ENCODE data around the gene ABCC1.
A peak's percentile ranks its signal among the peaks of the same experiment; 100 is the strongest.

ABCC1 gene

GRCh38 chr16:15950161-15950854, 892 bp downstream of the ABCC1 start:
- Histone ChIP-seq H3K4me3 (ENCODE audit: low read depth in 1 of 2, low read length in 2 of 2) (peak overlapping the region; percentile 71 to 83), H3K27ac (ENCODE audit: low read length) (peak overlapping the region; percentile 62), H3K9me3 (ENCODE audit: insufficient read depth, low read length, severe bottlenecking) (no peaks in the 10 kb centered on the region), H3K9ac (ENCODE audit: low read depth, low read length) (peak overlapping the region; percentile 98), H3K79me2 (ENCODE audit: insufficient read depth, low read length) (peaks cover 58% of the 10 kb centered on the region), H3K4me1 (ENCODE audit: insufficient read depth, low read length) (peaks cover 46% of the 10 kb centered on the region), H3K36me3 (ENCODE audit: insufficient read depth, low read length) (0 out of 2 replicates have a peak, but pooled peaks cover 3% of the 10 kb centered on the region), H3K4me2 (ENCODE audit: insufficient read depth, low read length) (peak overlapping the region; percentile 83), H3K27me3 (ENCODE audit: insufficient read depth, low read length, poor library complexity) (no peaks in the 10 kb centered on the region), H2AFZ (ENCODE audit: low read depth, low read length) (peak overlapping the region; percentile 70), H4K20me1 (ENCODE audit: insufficient read depth, low read length) (peaks cover 25% of the 10 kb centered on the region)
- TF ChIP-seq CTCF (IDR thresholded peaks at IDR 0.05; ENCODE audit: borderline replicate concordance, extremely low read depth, low read length, poor library complexity, severe bottlenecking) (no peak), EZH2 (IDR thresholded peaks at IDR 0.05; ENCODE audit: borderline replicate concordance, low read depth, low read length, severe bottlenecking) (no peak)
- ATAC-seq (ENCODE audit: insufficient read depth, low read depth) (peak; percentile 46), DNase-seq (peak; percentile 37)

DNA sequence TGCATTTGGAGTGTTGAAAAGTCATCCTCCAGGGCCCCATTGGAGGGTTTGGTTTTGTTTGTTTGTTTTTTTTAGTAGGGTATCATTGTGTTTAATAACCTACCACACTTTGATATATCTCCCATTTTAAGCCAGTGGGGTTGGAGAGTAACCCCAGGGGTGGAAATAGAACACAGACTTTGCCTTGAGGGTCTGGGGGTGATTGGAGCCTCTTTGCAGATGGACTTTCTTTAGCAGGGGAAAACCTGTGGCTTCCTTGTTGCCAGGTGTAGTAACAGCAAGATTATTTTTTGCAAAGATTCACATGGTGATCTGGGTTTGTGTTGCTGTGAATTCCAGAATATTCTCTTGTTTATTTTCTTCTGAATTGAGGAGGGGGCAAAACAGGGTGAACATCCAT, 1.5 kb downstream of the ABCC1 start:
- no peak for ATAC-seq (ENCODE audit: insufficient read depth, low read depth)
- Histone ChIP-seq H2AFZ (ENCODE audit: low read depth, low read length) (peak overlapping the region; percentile 70), H3K4me3 (ENCODE audit: low read depth in 1 of 2, low read length in 2 of 2) (peak overlapping the region; percentile 71 to 83; a peak in 3 of 4 replicates), H4K20me1 (ENCODE audit: insufficient read depth, low read length) (peaks cover 31% of the 10 kb centered on the region), H3K4me2 (ENCODE audit: insufficient read depth, low read length) (peak overlapping the region; percentile 83), H3K9ac (ENCODE audit: low read depth, low read length) (peak overlapping the region; percentile 98), H3K79me2 (ENCODE audit: insufficient read depth, low read length) (peaks cover 64% of the 10 kb centered on the region), H3K36me3 (ENCODE audit: insufficient read depth, low read length) (0 out of 2 replicates have a peak, but pooled peaks cover 3% of the 10 kb centered on the region), H3K9me3 (ENCODE audit: insufficient read depth, low read length, severe bottlenecking) (no peaks in the 10 kb centered on the region), H3K27me3 (ENCODE audit: insufficient read depth, low read length, poor library complexity) (no peaks in the 10 kb centered on the region), H3K27ac (ENCODE audit: low read length) (peak overlapping the region; percentile 62), H3K4me1 (ENCODE audit: insufficient read depth, low read length) (peaks cover 52% of the 10 kb centered on the region)
- DNase-seq = no peak
- TF ChIP-seq CTCF (IDR thresholded peaks at IDR 0.05; ENCODE audit: borderline replicate concordance, extremely low read depth, low read length, poor library complexity, severe bottlenecking) = no peak
- no peak for TF ChIP-seq EZH2 (IDR thresholded peaks at IDR 0.05; ENCODE audit: borderline replicate concordance, low read depth, low read length, severe bottlenecking)

DNA sequence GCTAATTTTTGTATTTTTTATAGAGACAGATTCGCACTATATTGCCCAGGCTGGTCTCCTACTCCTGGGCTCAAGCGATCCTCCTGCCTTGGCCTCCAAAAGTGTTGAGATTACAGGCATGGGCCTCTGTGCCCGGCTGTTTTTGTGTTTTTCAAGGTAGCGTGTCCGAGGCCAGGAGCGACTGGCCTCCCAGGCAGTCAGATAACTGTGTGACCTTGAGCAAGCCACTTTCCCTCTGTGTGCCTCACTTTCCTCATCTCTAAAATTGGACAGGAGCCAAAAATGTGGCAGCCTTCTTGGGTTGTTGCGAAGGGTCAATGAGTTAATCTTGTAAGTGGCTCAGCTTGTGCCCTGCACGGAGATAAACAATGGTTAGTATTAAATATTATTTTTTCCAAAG, 2.4 kb downstream of the ABCC1 start:
- Histone ChIP-seq H2AFZ (ENCODE audit: low read depth, low read length) (no peak overlapping the region), H3K79me2 (ENCODE audit: insufficient read depth, low read length) (peaks cover 73% of the 10 kb centered on the region), H3K36me3 (ENCODE audit: insufficient read depth, low read length) (0 out of 2 replicates have a peak, but pooled peaks cover 3% of the 10 kb centered on the region), H3K27me3 (ENCODE audit: insufficient read depth, low read length, poor library complexity) (no peaks in the 10 kb centered on the region), H3K9ac (ENCODE audit: low read depth, low read length) (peak overlapping the region; percentile 98), H4K20me1 (ENCODE audit: insufficient read depth, low read length) (peaks cover 31% of the 10 kb centered on the region), H3K9me3 (ENCODE audit: insufficient read depth, low read length, severe bottlenecking) (no peaks in the 10 kb centered on the region), H3K27ac (ENCODE audit: low read length) (peak overlapping the region; percentile 15; the same call in 1 of the 2 replicates), H3K4me1 (ENCODE audit: insufficient read depth, low read length) (peaks cover 58% of the 10 kb centered on the region), H3K4me3 (ENCODE audit: low read depth in 1 of 2, low read length in 2 of 2) (peak overlapping the region in 1 of 2 experiments; percentile 83; a peak in 1 of 4 replicates), H3K4me2 (ENCODE audit: insufficient read depth, low read length) (peak overlapping the region; percentile 83)
- ATAC-seq (ENCODE audit: insufficient read depth, low read depth) = no peak
- TF ChIP-seq EZH2 (IDR thresholded peaks at IDR 0.05; ENCODE audit: borderline replicate concordance, low read depth, low read length, severe bottlenecking) (no peak), CTCF (IDR thresholded peaks at IDR 0.05; ENCODE audit: borderline replicate concordance, extremely low read depth, low read length, poor library complexity, severe bottlenecking) (no peak)
- DNase-seq = no peak

Measured in DND-41 (cell line).